IMR-90 (cell line): ENCODE results near the gene GADL1.

Experiments
- FOS ChIP-seq: fragments of 150-350 bp; IDR thresholded peaks from 2 replicates; pipeline ENCODE4 v1.6.1; 2016; ENCODE audit warnings: low read depth, low read length
- MAFK ChIP-seq: IDR thresholded peaks from 2 replicates; pipeline ENCODE4 v1.6.1; 2012; ENCODE audit warnings: low read depth, low read length, improper control_type of control experiment
- NFE2L2 ChIP-seq: fragments of 150-350 bp; IDR thresholded peaks from 2 replicates; pipeline ENCODE4 v1.6.1; 2016; ENCODE audit warnings: low read depth, mild to moderate bottlenecking, low read length
- POLR2A ChIP-seq: IDR thresholded peaks from 2 replicates; pipeline ENCODE4 v1.6.1; 2012; ENCODE audit warnings: mild to moderate bottlenecking, low read depth, low read length
- RAD21 ChIP-seq: IDR thresholded peaks from 2 replicates; pipeline ENCODE4 v1.6.1; 2012; ENCODE audit warnings: low read length, improper control_type of control experiment
- TF ChIP-seq, protein P1 (sequence below): conservative IDR thresholded peaks from 2 replicates; pipeline ENCODE4 v1.5.1; 2012; ENCODE audit warnings: mild to moderate bottlenecking, low read depth, low read length, improper control_type of control experiment

DNA sequence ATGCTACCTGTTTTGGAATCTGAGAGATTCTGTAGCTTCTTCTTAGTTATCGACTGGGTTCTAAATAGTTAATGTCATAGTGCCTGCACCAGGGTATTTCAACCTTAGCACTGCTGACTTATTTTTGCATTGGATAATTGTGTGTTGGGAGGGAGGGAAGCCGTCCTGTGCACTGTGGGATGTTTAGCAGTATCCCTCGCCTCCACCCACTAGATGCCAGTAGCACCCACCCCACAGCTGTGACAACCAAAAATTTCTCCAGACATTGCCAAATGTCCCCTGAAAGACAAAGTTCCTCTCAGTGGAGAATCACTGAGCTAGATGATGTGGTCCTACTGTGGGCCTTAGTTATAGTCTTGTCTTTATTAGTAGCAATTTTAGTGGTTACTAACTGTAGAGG lies 199.8 kb downstream of the GADL1 start:
- TF ChIP-seq POLR2A (no peak), MAFK (no peak), NFE2L2 (no peak), RAD21 (no peak), FOS (no peak)
- TF ChIP-seq, protein P1, sequence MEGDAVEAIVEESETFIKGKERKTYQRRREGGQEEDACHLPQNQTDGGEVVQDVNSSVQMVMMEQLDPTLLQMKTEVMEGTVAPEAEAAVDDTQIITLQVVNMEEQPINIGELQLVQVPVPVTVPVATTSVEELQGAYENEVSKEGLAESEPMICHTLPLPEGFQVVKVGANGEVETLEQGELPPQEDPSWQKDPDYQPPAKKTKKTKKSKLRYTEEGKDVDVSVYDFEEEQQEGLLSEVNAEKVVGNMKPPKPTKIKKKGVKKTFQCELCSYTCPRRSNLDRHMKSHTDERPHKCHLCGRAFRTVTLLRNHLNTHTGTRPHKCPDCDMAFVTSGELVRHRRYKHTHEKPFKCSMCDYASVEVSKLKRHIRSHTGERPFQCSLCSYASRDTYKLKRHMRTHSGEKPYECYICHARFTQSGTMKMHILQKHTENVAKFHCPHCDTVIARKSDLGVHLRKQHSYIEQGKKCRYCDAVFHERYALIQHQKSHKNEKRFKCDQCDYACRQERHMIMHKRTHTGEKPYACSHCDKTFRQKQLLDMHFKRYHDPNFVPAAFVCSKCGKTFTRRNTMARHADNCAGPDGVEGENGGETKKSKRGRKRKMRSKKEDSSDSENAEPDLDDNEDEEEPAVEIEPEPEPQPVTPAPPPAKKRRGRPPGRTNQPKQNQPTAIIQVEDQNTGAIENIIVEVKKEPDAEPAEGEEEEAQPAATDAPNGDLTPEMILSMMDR = no peak
